GM21360 (cell line): ENCODE data around the gene ZBTB48.

Experiments
- ATAC-seq: cut with Tn5 transposase; IDR thresholded peaks from one replicate; pipeline ENCODE4 v1.9.1; 2021; ENCODE audit warnings: mild to moderate bottlenecking, moderate library complexity; ENCODE audit not compliant: unreplicated experiment

The ZBTB48 gene

DNA sequence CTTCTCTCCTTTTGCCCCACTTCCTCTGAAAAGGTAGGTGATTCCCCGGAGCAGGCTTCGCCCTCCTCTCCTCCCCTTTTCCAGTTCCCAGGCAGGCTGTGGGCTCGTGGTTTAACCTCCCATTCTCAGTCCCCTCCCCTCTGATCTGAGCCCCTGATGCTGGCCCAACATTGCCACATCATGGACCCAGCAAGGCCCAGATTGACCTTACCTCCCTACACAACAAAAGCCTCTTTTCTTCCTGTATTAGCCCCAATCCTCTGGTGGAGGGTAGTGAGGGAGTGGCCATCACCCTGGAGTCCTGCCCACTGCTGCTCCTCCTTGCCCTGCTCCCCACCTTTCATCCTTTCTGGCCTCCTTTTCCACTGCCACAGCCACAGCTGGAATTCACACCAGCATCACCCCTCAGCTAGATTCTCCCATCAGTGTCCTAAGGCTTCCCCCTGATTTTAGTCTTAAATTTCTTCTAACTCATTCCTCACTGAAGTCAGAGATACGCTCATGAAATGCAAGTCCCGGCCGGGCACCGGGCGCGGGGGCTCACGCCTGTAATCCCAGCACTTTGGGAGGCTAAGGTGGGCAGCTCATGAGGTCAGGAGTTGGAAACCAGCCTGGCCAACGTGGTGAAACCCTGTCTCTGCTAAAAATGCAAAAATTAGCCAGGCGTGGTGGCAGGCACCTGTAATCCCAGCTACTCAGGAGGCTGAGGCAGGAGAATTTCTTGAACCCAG is 7.0 kb upstream of the ZBTB48 start:
- no peak for ATAC-seq

GRCh38 chr1:6574025-6574620 is 5.7 kb upstream of the ZBTB48 start:
- ATAC-seq = no peak

- ATAC-seq = no peak
Measured at GRCh38 chr1:6574818-6575217, 5.0 kb upstream of the ZBTB48 start.

GRCh38 chr1:6577831-6578525 is 1.8 kb upstream of the ZBTB48 start:
- ATAC-seq = no peak

DNA sequence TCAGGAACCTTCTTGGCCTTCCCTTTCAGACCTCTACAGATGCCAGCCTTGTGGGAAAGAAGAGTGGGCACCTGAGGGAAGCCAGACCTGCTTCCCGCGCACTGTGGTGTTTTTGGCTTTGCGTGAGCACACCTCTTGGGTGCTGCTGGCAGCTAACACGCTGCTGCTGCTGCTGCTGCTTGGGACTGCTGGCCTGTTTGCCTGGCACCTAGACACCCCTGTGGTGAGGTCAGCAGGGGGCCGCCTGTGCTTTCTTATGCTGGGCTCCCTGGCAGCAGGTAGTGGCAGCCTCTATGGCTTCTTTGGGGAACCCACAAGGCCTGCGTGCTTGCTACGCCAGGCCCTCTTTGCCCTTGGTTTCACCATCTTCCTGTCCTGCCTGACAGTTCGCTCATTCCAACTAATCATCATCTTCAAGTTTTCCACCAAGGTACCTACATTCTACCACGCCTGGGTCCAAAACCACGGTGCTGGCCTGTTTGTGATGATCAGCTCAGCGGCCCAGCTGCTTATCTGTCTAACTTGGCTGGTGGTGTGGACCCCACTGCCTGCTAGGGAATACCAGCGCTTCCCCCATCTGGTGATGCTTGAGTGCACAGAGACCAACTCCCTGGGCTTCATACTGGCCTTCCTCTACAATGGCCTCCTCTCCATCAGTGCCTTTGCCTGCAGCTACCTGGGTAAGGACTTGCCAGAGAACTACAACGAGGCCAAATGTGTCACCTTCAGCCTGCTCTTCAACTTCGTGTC is 995 bp upstream of the ZBTB48 start:
- ATAC-seq = no peak

DNA sequence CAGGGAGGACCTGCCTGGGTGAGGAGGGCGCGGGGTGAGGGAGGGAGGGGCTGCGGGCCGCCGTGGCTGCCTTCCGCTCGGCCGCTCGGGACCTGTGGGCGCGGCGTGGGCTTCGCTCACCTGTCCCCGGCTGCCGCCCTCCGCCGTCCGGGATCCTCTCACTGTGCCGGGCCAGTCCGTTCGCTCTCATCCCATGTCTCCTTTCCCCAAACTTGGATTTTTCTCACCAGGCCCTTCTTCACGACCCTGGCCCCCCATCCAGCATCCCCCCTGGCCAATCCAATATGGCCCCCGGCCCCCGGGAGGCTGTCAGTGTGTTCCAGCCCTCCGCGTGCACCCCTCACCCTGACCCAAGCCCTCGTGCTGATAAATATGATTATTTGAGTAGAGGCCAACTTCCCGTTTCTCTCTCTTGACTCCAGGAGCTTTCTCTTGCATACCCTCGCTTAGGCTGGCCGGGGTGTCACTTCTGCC is 362 bp downstream of the ZBTB48 start:
- no peak for ATAC-seq

DNA sequence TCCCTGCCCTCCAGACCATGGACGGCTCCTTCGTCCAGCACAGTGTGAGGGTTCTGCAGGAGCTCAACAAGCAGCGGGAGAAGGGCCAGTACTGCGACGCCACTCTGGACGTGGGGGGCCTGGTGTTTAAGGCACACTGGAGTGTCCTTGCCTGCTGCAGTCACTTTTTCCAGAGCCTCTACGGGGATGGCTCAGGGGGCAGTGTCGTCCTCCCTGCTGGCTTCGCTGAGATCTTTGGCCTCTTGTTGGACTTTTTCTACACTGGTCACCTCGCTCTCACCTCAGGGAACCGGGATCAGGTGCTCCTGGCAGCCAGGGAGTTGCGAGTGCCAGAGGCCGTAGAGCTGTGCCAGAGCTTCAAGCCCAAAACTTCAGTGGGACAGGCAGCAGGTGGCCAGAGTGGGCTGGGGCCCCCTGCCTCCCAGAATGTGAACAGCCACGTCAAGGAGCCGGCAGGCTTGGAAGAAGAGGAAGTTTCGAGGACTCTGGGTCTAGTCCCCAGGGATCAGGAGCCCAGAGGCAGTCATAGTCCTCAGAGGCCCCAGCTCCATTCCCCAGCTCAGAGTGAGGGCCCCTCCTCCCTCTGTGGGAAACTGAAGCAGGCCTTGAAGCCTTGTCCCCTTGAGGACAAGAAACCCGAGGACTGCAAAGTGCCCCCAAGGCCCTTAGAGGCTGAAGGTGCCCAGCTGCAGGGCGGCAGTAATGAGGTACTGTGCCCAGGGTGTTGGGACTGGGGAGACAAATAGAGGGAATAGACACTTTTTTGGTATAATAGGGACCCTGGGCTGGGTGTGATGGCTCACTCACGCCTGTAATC is 1.0 kb downstream of the ZBTB48 start:
- ATAC-seq = no peak

DNA sequence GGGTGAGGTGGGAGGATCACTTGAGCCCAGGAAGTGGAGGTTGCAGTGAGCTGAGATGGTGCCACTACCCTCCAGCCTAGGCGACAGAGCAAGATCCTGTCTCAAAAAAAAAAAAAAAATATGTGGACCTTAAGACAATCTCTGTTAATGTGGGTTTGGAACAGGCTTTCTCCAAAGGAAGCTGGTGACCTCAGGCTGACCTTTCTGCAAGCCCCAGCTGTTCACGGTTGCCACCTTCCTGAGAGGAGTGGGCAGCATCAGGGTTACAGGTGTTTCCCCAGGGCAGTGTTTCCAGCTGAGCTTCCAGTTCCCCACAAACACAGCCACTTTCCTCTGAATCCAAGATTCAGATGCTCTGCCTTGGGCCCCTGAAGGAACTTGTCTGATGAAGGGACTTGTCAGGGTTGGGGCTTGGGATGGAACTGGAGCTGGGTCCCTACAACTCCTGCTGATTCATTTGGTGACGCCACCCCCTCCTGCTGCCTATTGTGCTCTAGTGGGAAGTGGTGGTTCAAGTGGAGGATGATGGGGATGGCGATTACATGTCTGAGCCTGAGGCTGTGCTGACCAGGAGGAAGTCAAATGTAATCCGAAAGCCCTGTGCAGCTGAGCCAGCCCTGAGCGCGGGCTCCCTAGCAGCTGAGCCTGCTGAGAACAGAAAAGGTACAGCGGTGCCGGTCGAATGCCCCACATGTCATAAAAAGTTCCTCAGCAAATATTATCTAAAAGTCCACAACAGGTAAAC is 1.9 kb downstream of the ZBTB48 start:
- ATAC-seq = no peak

- no peak for ATAC-seq
Measured at GRCh38 chr1:6582370-6582769, 2.6 kb downstream of the ZBTB48 start.

DNA sequence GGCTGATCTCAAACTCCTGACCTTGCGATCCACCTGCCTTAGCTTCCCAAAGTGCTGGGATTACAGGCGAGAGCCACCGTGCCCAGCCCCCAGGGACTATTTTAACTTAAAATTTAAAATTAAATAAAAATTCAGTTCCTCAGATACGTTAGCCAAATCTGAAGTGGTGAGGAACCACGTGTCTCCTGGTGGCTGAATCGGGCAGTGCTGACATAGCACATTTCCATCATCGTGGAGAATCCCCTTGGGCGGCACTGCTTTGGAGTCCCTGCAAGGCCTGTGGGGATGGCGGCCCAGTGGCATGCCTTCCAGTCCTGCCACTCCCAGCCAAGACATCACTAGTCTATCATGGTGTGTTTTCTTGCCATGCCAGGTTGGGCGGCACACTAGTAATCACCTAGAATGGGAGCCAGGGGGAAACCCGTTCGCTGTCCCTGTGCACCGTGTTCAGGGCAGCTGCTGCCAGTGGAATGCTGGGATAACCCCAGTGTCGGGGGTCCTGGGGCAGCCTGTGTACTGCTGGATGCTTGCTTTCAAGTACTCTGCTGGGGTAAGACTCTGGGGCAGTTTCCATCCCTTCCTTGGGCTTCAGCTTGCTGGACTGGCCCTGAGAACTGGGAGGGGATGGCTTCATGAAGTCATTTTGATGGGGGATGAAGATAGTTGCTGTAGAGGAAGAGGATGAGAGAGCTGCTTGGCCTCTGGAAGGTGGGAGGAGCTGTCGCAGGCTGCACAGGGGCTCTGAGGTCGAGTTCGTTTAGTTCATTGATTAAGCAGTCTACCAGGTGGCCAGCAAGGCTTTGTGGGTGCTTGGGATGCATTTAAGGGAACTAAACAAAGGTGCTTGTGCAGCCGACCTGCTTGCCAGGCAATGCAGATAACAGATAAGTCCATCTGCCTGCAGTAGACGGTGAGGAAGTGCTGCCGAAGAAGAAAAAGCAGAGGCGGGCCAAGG is 4.6 kb downstream of the ZBTB48 start:
- no peak for ATAC-seq

DNA sequence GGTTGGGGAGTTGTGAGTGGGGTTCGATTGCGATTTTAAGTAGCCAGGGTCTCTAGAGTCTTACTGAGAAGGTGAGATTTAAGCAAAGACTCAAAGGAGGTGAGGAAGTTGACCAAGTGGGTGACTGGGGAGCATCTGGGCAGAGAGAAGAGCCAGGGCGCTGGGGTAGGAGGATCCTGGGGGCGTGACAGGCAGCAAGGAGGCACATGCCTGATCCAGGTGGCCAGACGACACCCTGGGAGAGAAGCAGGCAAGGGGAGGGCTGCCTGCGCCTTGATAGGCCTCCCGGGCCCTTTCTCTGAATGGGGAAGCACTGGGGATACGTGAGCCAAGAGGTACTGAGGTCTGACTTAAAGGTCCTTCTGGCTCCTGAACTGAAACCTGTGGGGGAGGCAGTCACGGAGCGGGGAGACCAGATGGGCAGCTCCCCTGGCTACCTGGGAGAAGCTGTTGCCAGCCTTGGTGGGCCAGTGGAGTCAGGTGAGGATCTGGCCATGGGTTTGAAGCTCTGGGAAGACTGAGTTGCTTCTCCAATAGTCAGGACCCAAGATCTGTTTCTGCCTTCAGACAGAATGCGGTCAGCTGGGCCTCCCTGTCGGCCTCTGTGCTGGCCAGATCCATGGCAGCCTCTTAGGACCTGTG is 5.4 kb downstream of the ZBTB48 start:
- ATAC-seq = no peak

DNA sequence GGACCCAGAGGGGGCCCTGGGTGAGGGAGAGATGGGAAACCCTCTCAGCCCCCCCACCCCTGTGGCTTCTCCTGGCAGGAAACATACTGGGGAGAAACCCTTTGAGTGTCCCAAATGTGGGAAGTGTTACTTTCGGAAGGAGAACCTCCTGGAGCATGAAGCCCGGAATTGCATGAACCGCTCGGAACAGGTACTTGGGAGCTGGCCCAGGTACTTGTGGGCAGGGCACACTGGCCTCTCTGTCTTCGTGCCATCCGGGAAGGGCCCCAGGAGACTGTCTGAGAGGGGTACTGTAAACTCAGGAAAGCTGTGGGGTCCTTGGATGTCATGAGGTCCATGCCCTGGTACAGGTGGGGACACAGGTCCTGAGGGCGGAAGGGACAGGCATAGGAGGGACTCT is 6.0 kb downstream of the ZBTB48 start:
- ATAC-seq = no peak

DNA sequence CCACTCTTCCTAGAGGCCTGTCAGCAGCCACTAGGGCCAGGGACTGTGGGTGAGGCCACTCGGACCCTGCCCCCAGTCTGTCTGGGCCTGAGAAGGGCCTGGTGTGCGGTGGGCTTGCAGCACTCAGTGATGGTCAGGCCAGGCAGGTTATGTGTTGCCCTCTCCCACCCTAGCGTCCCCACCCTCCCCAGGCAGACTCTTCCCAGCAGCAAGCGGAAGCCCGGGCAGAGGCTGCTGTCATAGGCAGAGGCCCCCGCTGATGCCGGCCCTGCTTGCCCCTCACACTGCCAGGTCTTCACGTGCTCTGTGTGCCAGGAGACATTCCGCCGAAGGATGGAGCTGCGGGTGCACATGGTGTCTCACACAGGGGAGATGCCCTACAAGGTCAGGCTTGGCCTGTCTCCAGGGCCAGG is 6.6 kb downstream of the ZBTB48 start:
- ATAC-seq = no peak

- no peak for ATAC-seq
Measured at GRCh38 chr1:6587261-6588005, 7.6 kb downstream of the ZBTB48 start.

GRCh38 chr1:6588128-6588892 is 8.5 kb downstream of the ZBTB48 start:
- no peak for ATAC-seq

GRCh38 chr1:6588893-6589520 is 9.2 kb downstream of the ZBTB48 start:
- ATAC-seq = no peak
